HG03571 (cell line): ENCODE results near the gene PDE11A.

ENCODE experiments used
- ATAC-seq: cut with Tn5 transposase; IDR thresholded peaks from one replicate; pipeline ENCODE4 v1.9.1; 2021; ENCODE audit not compliant: unreplicated experiment

Gene PDE11A

GRCh38 chr2:177582000-177582399, 490.6 kb downstream of the PDE11A start:
- no peak for ATAC-seq

GRCh38 chr2:177579486-177580036, 493.0 kb downstream of the PDE11A start:
- ATAC-seq, result no peak

- no peak for ATAC-seq
These were observed 494.1 kb downstream of the PDE11A start for GRCh38 chr2:177578454-177578853.

GRCh38 chr2:177577075-177577474, 495.5 kb downstream of the PDE11A start:
- no peak for ATAC-seq

GRCh38 chr2:177575358-177575757, 497.2 kb downstream of the PDE11A start:
- ATAC-seq, result no peak

- ATAC-seq, result no peak
These were observed 498.2 kb downstream of the PDE11A start for GRCh38 chr2:177574356-177574755.
